Measurements from ENCODE around the gene ENPP6.

GRCh38 chr4:184191267-184191666 is 26.4 kb downstream of the ENPP6 start:
- TF ChIP-seq CTCF (IDR thresholded peaks at IDR 0.05 in 4 of 5, conservative IDR thresholded peaks at IDR 0.05 in 1 of 5) (no peak), POLR2A (IDR thresholded peaks at IDR 0.05) (no peak)
